Heart left ventricle (tissue), 16 donors: ENCODE measurements around the gene SETD1A. TPM values are rescaled to one million over a fixed set of nuclear protein-coding genes. Genes with fewer than 3 reads are reported as not detected.
A peak's percentile ranks its signal among the peaks of the same experiment; 100 is the strongest.

ENCODE experiments used
- ATAC-seq, 4 donors: fragments of 200-7000 bp; cut with Tn5 transposase; one replicate each; pipeline ENCODE4 v1.9.1; 2020 to 2022; ENCODE audit warnings: moderate library complexity in 4 of 4, mild to moderate bottlenecking in 3 of 4, moderate number of reproducible peaks in 1 of 4
- DNase-seq, 5 donors: peaks; one replicate each; pipeline ENCODE4 v3.0.0-alpha.2; 2020
- H3K27ac ChIP-seq, 12 donors: fragments of 200-600 bp; sonication (generic) in 4 of 12; one replicate each; pipeline versions ENCODE4 v1.5.0 to v1.8.0; 2016 to 2022; ENCODE audit warnings: mild to moderate bottlenecking in 2 of 12
- H3K27me3 ChIP-seq, 9 donors: fragments of 200-600 bp; sonication (generic) in 2 of 9; one replicate each; pipeline versions ENCODE4 v1.5.1 to v1.8.0; 2016 to 2022; ENCODE audit warnings: mild to moderate bottlenecking in 3 of 9
- H3K36me3 ChIP-seq, 9 donors: fragments of 200-600 bp; sonication (generic) in 2 of 9; one replicate each; pipeline versions ENCODE4 v1.5.0 to v1.8.0; 2018 to 2022; ENCODE audit warnings: mild to moderate bottlenecking in 2 of 9
- H3K4me1 ChIP-seq, 12 donors: fragments of 200-600 bp; sonication (generic) in 4 of 12; one replicate each; pipeline versions ENCODE4 v1.5.0 to v1.8.0; 2016 to 2022; ENCODE audit warnings: mild to moderate bottlenecking in 3 of 12
- H3K4me3 ChIP-seq, 12 donors: fragments of 200-600 bp; sonication (generic) in 4 of 12; one replicate each; pipeline versions ENCODE4 v1.5.0 to v1.8.0; 2017 to 2022; ENCODE audit warnings: mild to moderate bottlenecking in 9 of 12, moderate library complexity in 4 of 12
- H3K9me3 ChIP-seq, 12 donors: fragments of 200-600 bp; sonication (generic) in 4 of 12; one replicate each; pipeline versions ENCODE4 v1.5.0 to v1.8.0; 2016 to 2022; ENCODE audit warnings: mild to moderate bottlenecking in 1 of 12
- POLR2A ChIP-seq, 2 donors: fragments of 450-650 bp; IDR thresholded peaks; one replicate each; pipeline ENCODE4 v1.6.1; 2017; ENCODE audit warnings: antibody characterized with exemption in 2 of 2, mild to moderate bottlenecking in 2 of 2, moderate library complexity in 2 of 2
- WGBS, 4 donors: extraction: QIAGEN DNeasy Blood & Tissue Kit in 2 of 4; methylation state at CpG; one replicate each; pipeline versions ENCODE4 v1.1.5 to v1.1.7; 2013 to 2018; 5-methylcytosine and 5-hydroxymethylcytosine counted together
- intact Hi-C, 10 donors: fragments of 100-400 bp; cut with DNase I; formaldehyde crosslinking; loops; one replicate each; pipeline versions ENCODE4 v1.11.1 to v1.14.2; 2022
- polyA plus RNA-seq, 2 donors: library from polyadenylated mRNA; stranded (reverse); fragments of 200-250 nt; gene quantifications; one replicate each; pipeline ENCODE4 v1.2.3, GENCODE V29; 2013
- total RNA-seq, 9 donors: library from RNA; depleted of rRNA in 2 of 9; stranded (reverse); fragments of >200 nt in 2 of 9; fragmentation: NEBNext Ultra II Directional in 3 of 9; extraction: Animal tissue kit (Norgen Biotek cat#: 25700) in 3 of 9; gene quantifications; one replicate each; pipeline versions ENCODE4 v1.1.0 to v1.2.4, GENCODE V29; 2016 to 2023
- TF ChIP-seq, protein P1 (sequence below), 12 donors: fragments of 200-600 bp; sonication (generic) in 4 of 12; IDR thresholded peaks; one replicate each; pipeline versions ENCODE4 v1.5.0 to v1.8.0; 2018 to 2022; ENCODE audit warnings: antibody characterized with exemption in 12 of 12, mild to moderate bottlenecking in 5 of 12
- donor health status: ischemic (EF 13 %, LVEDD 7.1; RV severe dilation, severe dysfunction).
- donor health status: healthy with polysubstance abuse.
- donor health status: DM: no; HTN: yes; CAD: no.
- donor health status: DM: no; HTN: no; CAD: no.
- donor health status: ischemic (EF 25% LVEDD 6.9; RV normal size, moderate dysfunction).
- donor health status: ischemic (EF 25% LVEDD 5.7; RV mildly dilated, moderate dysfunction).
- donor health status: healthy.
- donor health status: DM: yes; HTN: yes; CAD: no.
- donor health status: ischemic (EF 35%, LVEDD 5.7; RV mildly dilated, moderate dysfunction).
- donor health status: nonischemic (EF 11% LVEDD 7.7; RV severe dilation, severe dysfunction).
- donor health status: DM: yes; HTN: yes; CAD: no.
- donor health status: PGD.
- donor health status: ischemic (EF 29% LVEDD 5.4; RV normal size, mild dysfunction).
- donor health status: nonischemic (EF 23%, LVEDD 6.1; RV moderate dilation, normal function).

Gene SETD1A
- total and polyA plus RNA-seq, 11 donors = 4.6 to 12.1 (median 9.0) TPM

- TF ChIP-seq POLR2A (IDR thresholded peaks at IDR 0.05) = no peak
- TF ChIP-seq, protein P1, sequence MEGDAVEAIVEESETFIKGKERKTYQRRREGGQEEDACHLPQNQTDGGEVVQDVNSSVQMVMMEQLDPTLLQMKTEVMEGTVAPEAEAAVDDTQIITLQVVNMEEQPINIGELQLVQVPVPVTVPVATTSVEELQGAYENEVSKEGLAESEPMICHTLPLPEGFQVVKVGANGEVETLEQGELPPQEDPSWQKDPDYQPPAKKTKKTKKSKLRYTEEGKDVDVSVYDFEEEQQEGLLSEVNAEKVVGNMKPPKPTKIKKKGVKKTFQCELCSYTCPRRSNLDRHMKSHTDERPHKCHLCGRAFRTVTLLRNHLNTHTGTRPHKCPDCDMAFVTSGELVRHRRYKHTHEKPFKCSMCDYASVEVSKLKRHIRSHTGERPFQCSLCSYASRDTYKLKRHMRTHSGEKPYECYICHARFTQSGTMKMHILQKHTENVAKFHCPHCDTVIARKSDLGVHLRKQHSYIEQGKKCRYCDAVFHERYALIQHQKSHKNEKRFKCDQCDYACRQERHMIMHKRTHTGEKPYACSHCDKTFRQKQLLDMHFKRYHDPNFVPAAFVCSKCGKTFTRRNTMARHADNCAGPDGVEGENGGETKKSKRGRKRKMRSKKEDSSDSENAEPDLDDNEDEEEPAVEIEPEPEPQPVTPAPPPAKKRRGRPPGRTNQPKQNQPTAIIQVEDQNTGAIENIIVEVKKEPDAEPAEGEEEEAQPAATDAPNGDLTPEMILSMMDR (IDR thresholded peaks at IDR 0.05) = no peak
- no peak overlapping the region for H3K27ac ChIP-seq
- ATAC-seq (no peak), DNase-seq (no peak)
- no peak overlapping the region for H3K4me3 ChIP-seq
- 86 to 92% (median 86%) methylated on average over 28 to 29 of the region's 29 CpGs for WGBS, 4 donors
- H3K9me3 ChIP-seq = no peaks in the 10 kb centered on the region
- no peaks in the 10 kb centered on the region for H3K27me3 ChIP-seq
- intact Hi-C loops = loop anchor here in 9 of 10 donors (5.0 to 10.0 kb wide), 9 partner anchors 94 to 894 kb away; partner anchors contain the start of genes VKORC1 (in 2 of the 9), ZNF843 (in 2 of the 9), ZNF267 (in 1 of the 9) and ZNF646 (in 1 of the 9)
- H3K4me1 ChIP-seq = peaks cover 0 to 12% (median 4%) of the 10 kb centered on the region in 12 donors
- peaks cover 0 to 90% (median 69%) of the 10 kb centered on the region in 9 donors for H3K36me3 ChIP-seq
Observed at GRCh38 chr16:30980434-30980833, 22.9 kb downstream of the SETD1A start.

- DNase-seq (no peak), ATAC-seq (no peak)
- Histone ChIP-seq H3K4me1 (peaks cover 0 to 17% (median 9%) of the 10 kb centered on the region in 12 donors), H3K9me3 (no peaks in the 10 kb centered on the region), H3K4me3 (no peak overlapping the region), H3K36me3 (peaks cover 0 to 85% (median 64%) of the 10 kb centered on the region in 9 donors), H3K27me3 (no peaks in the 10 kb centered on the region), H3K27ac (no peak overlapping the region)
- no peak for TF ChIP-seq POLR2A (IDR thresholded peaks at IDR 0.05)
- TF ChIP-seq, protein P1 (IDR thresholded peaks at IDR 0.05) = no peak
- 87 to 97% (median 93%) methylated on average over 11 to 14 of the region's 14 CpGs for WGBS, 4 donors
- intact Hi-C loops = loop anchor here in 9 of 10 donors (5.0 to 10.0 kb wide), 9 partner anchors 94 to 894 kb away; partner anchors contain the start of genes VKORC1 (in 2 of the 9), ZNF843 (in 2 of the 9), ZNF267 (in 1 of the 9) and ZNF646 (in 1 of the 9)
Observed at GRCh38 chr16:30980959-30981358, 23.4 kb downstream of the SETD1A start.

DNA sequence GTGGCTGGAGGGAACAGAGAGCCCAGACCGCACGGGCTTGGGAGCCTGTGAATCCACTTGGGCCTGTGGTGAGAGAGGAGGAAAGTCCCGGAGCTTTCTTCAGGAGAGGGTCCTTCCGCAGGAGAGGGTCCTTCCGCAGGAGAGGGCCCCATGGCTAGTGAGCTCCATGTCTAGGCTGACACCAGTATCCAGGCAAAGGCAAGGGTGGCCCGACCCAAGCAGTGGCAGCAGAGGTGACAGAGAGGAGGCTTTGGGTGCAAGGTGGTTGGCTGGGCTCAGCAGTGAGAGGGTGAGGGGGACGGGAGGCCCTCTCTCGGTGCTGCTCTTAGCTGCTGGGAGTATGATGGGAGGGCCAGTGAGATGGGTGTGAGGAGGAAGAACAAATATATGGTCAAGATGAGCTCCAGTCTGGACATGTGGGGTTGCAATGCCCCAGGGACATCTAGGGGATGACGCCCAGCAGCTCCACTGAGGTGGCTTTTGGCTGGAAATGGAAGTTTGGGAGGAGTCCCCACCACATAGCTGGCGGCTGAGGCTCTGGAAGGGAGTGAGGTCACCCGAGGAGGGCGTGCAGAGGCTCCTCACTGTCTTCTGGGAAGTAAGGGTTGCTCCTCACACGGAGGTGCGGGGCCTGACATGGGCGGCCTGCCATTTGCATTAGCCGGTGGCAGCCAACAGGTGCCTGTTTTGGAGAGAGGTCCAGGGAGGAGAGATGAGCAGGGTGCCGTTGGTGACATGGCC, 25.2 kb downstream of the SETD1A start:
- Histone ChIP-seq H3K9me3 (no peaks in the 10 kb centered on the region), H3K4me3 (no peak overlapping the region), H3K36me3 (peaks cover 0 to 76% (median 48%) of the 10 kb centered on the region in 9 donors), H3K27me3 (no peaks in the 10 kb centered on the region), H3K27ac (peak overlapping the region in 1 of 12 donors; percentile 43), H3K4me1 (peaks cover 0 to 21% (median 11%) of the 10 kb centered on the region in 12 donors)
- intact Hi-C loops = loop anchor here in 9 of 10 donors (5.0 to 10.0 kb wide), 9 partner anchors 92 to 892 kb away; partner anchors contain the start of genes VKORC1 (in 2 of the 9), ZNF843 (in 2 of the 9), ZNF267 (in 1 of the 9) and ZNF646 (in 1 of the 9)
- 72 to 81% (median 78%) methylated on average over 16 to 17 of the region's 17 CpGs for WGBS, 4 donors
- DNase-seq (peak in 1 of 5 donors; percentile 55), ATAC-seq (peak in 3 of 4 donors; percentile 2 to 9 (median 7))
- TF ChIP-seq, protein P1 (IDR thresholded peaks at IDR 0.05) = no peak
- no peak for TF ChIP-seq POLR2A (IDR thresholded peaks at IDR 0.05)
